GM19043 (cell line): ENCODE data around the gene KCNT1.

Experiments used
- ATAC-seq: cut with Tn5 transposase; IDR thresholded peaks from one replicate; pipeline ENCODE4 v1.9.1; 2021; ENCODE audit warnings: low read depth; ENCODE audit not compliant: unreplicated experiment

The KCNT1 gene

DNA sequence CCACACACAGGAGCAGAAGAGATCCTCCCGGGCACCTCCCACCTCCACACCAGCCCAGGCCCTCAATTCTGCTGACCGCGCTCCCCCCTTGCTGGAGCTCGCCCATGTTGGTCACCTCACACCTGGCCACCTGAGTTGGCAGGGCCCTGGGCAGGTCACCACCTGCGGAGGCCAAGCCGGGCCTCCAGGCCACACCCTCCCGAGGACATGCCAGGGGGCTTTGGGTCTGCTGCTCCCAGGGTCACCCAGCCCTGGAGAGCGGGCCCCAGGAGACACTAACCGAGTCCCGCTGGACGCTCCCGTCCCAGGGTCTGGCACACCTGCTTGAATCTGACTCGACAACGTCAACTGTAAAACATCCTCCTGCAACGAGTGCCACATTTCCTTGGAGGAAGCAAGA is 4.8 kb upstream of the KCNT1 start:
- no peak for ATAC-seq

- ATAC-seq: no peak
Observed at GRCh38 chr9:135698236-135698635, 3.7 kb upstream of the KCNT1 start.

DNA sequence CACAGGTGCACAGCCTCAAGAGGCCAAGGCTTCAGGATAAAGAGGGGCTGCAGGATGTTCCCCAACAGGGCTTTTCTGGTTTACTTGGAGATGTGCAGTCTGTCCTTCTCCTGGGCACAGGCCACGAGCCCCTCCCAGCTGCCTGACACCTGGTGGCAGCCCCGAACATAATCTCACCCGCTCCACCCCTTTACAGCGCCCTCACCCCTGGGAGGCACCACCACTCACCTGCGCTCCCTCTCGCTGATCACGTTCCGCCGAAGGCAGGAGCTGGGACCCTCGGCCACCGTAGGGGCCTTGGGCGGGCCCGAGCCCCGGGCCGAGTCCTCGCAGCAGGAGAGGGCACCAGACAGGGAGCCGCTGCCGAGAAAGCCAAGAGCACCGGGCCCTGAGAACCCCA is 3.2 kb upstream of the KCNT1 start:
- no peak for ATAC-seq

DNA sequence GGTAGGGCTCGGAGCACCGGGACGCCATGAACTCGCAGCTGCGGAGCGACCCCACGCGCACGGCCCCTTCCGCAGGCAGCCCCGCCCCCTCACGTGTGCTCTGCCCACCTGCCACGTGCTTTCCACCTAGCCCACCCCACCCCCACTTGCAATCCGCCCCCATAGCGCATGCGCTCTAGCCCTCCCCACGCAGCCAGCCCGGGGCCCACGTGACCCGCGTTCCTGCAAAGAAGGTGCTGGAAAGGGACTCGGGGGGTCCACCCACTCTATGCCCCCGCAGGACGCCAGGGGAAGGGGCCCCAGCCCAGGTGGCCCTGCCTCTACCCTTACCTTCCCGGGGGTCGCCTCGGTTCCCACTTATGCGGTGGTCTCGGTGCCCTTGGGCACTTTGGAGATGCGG is 2.5 kb upstream of the KCNT1 start, which contains the start of gene SOHLH1:
Gene SOHLH1, minus strand, starts transcription at position 42 of the 400 bp plus-strand sequence. Its CDS starts 14 bp downstream, at position 28.
- no peak for ATAC-seq

GRCh38 chr9:135700525-135700924 is 1.5 kb upstream of the KCNT1 start:
- no peak for ATAC-seq

DNA sequence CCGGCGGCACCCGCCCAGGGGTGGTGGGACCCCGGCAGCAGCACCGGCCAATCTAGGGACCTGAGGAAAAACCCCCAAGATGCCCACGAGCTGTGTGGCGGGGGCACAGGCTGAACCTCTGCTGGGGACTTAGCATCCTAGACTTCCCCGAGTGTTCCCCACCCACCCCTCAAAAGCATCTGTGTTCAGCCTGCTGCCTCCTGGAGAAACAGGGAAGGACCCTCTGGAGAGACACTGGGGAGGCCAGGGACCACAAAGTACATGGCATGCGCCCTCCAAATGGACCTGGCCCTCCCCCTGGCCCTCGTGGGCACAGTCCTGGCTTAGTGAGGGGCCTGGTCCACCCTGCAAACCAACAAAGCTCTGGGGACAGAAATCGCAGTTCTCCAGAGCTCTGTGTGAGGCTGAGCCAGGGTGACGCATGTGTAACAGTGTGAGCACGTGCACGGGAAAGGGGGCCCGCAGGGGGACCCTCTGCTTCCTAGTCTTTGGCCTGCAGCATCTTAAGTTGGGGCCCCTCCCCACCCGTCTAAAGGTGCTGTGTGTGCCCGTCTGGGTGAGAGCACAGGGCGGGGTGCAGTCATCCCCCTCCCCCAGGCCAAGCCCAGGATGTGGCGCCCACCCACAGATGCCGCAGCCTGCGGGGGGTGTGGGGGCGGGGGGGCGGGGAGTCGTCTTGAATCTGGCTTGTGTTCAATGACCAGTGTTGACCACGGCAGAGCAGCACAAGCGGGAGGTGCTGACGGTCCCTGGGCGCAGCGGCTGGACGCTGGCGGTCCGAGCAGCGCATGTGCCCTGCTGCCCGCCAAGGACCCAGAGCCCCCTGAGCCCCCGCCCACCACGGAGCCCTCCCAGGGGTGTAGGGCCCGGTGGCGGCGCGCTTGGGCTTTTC is 672 bp upstream of the KCNT1 start:
- ATAC-seq: no peak

DNA sequence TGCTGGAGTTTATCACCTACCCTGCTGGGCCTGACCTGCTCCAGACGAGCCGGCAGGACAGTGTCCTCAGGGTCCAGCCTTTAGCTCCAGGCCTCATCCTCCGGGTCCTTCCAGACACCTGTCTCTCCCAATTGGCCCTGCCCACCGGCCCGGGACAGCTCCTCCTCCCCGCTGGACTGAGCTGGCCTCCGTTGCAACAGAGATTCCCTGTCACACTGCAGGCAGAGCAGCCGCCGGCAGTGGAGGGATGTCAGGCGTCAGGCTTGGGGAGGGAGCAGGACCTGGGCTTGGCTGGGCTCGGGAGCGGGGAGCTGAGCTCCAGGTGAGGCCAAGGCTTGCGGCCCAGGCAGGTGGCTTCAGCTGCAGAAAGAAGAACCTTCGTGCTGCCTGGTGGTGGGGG is 1.7 kb downstream of the KCNT1 start:
- no peak for ATAC-seq

DNA sequence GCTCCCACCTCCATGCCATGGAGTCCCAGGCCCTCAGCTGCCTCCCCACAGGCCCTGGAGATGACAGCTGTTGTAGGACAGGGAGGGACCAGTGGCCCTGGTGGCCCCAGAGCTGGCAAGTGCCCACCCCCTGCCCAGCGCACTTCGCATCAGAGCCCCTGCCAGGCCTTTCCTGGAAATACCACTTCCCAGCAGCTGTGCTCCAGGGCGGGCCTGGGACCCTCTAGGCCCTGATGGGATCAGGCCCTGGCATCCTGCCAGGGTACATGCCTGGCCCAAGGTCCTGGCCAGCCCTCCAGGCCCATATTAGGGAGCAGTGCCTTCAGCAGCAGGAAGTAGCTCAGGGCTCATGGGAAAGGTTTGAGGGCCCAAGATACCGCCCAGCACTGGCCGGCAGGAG is 2.5 kb downstream of the KCNT1 start:
- no peak for ATAC-seq

DNA sequence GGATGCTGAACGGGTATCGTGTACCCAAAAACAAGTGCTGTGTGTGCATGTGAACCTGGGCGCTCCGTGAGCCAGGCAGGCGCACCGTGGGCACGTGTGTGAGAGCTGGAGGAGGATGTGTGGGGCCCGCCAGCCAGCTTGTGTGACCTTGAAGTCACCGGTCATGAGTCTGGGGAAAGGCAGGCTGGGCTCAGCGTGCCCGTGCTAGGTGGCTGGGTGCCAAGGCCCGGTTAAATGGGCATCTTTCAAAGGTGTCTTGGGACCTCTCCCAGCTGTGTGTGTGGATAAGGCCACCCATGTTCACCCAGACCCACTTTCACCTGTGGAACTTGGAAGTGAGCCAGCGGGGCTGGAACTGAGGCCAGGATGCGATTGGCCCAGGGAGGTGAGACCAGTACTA is 3.4 kb downstream of the KCNT1 start:
- ATAC-seq: no peak

DNA sequence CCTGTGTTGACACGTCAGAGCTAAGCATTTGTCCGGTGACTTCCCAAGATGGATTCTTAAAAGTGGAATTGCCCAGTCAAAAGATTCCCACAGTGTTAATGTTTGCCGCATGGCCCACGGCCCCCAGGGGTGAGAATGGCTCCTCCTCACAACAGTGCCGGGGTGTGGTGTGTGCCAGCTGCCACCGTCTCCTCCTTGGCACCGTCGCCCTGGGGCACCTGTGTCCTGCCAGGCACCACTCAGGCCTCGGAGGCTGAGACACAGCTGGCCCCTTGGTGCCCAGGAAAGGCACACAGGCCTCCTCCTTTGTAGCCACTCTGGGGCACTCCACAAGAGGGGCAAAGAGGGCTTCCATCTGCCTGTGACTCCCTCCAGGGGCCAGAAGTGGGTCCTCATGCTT is 4.3 kb downstream of the KCNT1 start:
- ATAC-seq: no peak

DNA sequence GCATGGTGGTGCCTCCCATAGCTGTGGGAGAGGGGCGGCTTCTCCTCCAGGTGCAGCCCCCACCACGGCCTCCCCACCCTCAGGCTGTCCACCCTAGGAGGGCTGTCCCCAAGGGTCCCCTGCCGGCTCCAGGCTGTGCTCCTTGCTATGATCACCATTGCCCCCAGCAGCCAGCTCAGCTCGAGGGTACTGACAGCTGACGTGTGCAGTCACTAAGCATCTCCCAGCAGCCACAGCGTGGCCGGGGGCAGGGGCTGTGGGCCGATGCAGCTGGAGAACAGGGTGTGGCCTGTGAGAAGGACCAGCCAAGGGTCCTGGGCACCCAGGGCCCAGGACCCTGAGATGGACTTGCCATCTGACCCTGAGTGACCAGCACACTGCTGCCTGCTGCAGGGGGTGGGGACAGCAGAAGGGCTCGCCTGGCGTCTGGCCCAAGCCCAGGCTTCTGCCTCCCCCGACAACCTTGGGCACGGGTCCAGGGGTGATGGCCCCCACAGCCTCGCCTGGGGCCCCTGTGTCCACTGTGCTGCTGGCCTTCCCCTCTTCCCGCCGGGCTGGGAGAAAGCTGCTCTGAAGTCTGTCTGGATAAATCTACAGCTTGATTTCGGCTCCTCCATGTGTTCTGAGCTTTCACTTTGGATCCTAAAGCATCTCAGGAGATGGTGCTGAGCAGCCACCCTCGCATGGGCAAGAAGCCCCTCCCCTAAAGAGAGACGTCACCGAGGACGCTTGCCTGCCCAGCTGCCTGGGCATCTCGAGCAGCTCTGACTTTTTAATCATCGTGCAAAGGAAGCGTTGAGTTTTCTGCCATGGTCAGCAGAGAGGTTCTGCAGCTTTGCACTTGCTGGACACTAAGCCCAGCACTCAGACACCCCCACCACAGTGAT is 5.5 kb downstream of the KCNT1 start:
- ATAC-seq: no peak

- ATAC-seq: no peak
Observed at GRCh38 chr9:135708164-135708563, 6.2 kb downstream of the KCNT1 start.

DNA sequence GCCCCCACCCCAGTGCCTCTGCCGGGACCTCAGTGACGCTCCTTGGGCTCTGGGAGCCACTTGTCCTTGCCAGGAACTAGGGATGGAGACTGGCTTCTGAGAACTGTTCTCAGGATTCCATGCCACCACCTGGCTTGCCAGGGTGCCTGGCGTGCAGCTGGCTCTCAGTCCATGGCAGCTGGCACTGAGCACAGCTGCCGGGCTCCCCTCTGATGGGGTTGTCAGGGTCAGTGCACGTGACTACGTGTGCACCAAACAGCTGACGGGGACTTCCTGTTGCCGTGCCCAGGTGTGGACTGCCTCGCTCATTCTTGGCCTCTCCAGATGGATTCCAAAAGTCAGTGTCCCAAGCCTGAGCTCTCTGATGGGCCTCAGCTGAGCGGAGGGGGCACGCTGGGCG is 9.4 kb downstream of the KCNT1 start:
- no peak for ATAC-seq

- ATAC-seq: no peak
Observed at GRCh38 chr9:135711881-135712280, 9.9 kb downstream of the KCNT1 start.

GRCh38 chr9:135712613-135713295 is 10.8 kb downstream of the KCNT1 start:
- ATAC-seq: no peak

DNA sequence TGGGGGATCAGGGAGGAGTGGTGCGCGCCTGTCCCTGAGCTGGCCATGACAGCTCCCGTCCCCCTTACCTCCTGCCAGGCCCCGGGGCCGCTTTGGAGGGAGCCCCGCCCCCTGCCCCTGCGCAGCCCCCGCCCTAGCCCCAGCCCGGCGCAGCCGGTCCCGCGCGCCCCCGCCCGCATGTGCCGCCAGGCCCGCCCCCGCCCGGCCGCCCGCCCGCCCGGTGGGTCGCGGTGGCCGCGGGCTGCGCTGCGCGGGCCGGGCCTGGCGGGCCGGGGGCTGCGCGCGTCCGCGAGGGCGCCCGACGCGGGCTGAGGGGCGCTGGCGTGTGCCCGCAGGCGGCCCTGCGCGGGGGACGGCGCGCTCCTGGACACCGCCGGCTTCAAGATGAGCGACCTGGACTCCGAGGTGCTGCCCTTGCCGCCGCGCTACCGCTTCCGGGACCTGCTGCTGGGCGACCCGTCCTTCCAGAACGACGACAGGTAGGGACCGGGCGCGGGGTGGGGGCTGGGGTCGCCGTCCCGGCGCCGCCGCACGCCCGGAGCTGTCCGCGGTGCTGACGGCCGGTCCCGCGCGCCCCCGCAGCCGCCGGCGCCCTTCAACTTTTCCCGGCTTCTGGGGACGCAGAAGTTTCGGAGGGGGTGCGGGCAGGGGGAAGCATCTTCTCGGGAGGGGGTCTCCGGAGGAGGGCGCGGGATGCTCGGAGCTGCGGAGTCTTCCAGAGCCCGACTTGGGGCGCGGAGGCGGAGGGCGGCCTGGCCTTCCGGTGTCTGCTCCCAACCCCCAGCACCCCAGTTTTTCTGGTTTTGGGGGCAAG is 12.5 kb downstream of the KCNT1 start:
- ATAC-seq: no peak

DNA sequence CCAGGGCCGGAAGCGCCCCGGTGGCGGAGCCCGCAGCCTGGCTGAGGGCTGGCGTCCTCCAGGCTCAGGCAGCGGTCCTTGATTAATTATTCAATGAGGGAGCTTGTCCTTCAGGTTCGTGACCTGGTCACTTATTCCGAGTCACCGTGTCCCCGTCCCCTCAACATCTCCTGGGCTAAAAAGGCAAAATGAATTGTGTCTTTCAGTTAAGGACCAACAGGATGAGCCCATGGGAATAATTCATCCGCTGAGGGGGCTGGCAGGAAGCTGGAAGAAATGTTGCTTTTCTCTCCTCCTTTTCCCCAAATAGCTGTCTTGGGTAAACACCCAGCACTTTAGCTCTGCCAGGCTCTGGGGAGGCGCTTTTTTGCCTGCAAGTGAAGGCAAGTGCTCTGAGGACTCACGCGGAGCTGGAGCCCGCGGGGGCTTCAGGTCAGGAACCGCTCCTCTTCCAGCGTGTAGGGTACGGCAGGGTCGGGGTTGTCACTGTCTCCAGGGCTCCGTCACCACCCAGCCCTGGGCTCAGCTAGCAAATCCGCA is 13.1 kb downstream of the KCNT1 start:
- no peak for ATAC-seq

GRCh38 chr9:135716045-135716444 is 14.1 kb downstream of the KCNT1 start:
- ATAC-seq: no peak

- no peak for ATAC-seq
Observed at GRCh38 chr9:135717410-135717809, 15.4 kb downstream of the KCNT1 start.

DNA sequence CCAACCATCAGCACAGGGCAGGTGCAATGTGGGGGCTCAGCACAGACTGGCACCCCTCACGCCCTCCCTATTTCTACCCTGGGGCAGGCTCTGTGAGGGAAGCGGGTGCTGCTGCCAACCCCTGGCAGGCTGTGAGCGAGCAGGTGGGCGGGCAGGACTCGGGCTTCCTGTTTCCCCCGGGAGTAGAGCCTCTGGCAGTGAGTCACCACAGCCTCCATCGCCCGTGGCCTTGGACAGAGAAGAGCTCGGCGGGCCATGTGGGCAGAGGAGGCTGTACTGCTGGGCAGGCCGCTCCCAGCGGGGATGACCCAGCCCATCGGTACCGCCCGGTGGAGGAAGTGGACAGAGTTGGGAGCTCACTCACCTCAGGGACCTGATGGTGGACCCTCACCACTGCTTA is 16.6 kb downstream of the KCNT1 start:
- no peak for ATAC-seq
